Kidney (tissue), 14 donors: ENCODE results near the gene ZNF579. TPM values are rescaled to one million over a fixed set of nuclear protein-coding genes. Genes with fewer than 3 reads are reported as not detected.

ENCODE experiments used
- DNase-seq, 5 donors: peaks; one replicate each; pipeline ENCODE4 v3.0.0-alpha.2; 2013 to 2020
- FAIRE-seq: peaks from 2 replicates; lab custom pipeline; 2012; peaks lifted over from hg19 to GRCh38; lab: Jason Lieb, UNC
- H3K27ac ChIP-seq, 2 donors: one replicate each; pipeline ENCODE4 v1.7.0; 2013; ENCODE audit warnings: low read depth in 2 of 2, low read length in 2 of 2, inconsistent platforms in 1 of 2
- H3K27me3 ChIP-seq: one replicate; pipeline ENCODE4 v1.7.1; 2013; ENCODE audit warnings: low read length, inconsistent platforms; ENCODE audit not compliant: control insufficient read depth, insufficient read depth
- H3K36me3 ChIP-seq, 3 donors: one replicate each; pipeline versions ENCODE4 v1.7.0 to v1.7.1; 2013; ENCODE audit warnings: low read length in 3 of 3, control low read depth in 1 of 3, inconsistent platforms in 1 of 3; ENCODE audit not compliant: insufficient read depth in 3 of 3, control insufficient read depth in 2 of 3
- H3K4me1 ChIP-seq, 3 donors: one replicate each; pipeline versions ENCODE4 v1.7.0 to v1.7.1; 2013; ENCODE audit warnings: low read length in 3 of 3, inconsistent platforms in 1 of 3, low read depth in 1 of 3; ENCODE audit not compliant: control insufficient read depth in 2 of 3, insufficient read depth in 2 of 3
- H3K4me3 ChIP-seq, 3 donors: one replicate each; pipeline versions ENCODE4 v1.7.0 to v1.8.1; 2013; ENCODE audit warnings: low read length in 3 of 3, control low read depth in 1 of 3, inconsistent platforms in 1 of 3
- H3K9ac ChIP-seq, 3 donors: one replicate each; pipeline versions ENCODE4 v1.7.0 to v1.7.1; 2013; ENCODE audit warnings: low read length in 3 of 3, control low read depth in 1 of 3, inconsistent platforms in 1 of 3
- H3K9me3 ChIP-seq, 3 donors: one replicate each; pipeline versions ENCODE4 v1.7.0 to v1.7.1; 2013; ENCODE audit warnings: low read length in 3 of 3, control low read depth in 1 of 3, inconsistent platforms in 1 of 3; ENCODE audit not compliant: control insufficient read depth in 2 of 3, insufficient read depth in 1 of 3
- CTCF ChIP-seq: IDR thresholded peaks from 3 replicates; pipeline ENCODE4 v1.5.1; 2012; ENCODE audit warnings: mild to moderate bottlenecking, moderate library complexity, borderline replicate concordance; ENCODE audit not compliant: insufficient read depth; ENCODE audit errors: extremely low read depth
- intact Hi-C: fragments of 100-400 bp; cut with DNase I; formaldehyde crosslinking; loops from one replicate; pipeline ENCODE4 v1.11.1; 2022
- polyA plus RNA-seq: library from polyadenylated mRNA; stranded (reverse); fragments of 350-450 nt; fragmentation: Illumina TruSeq; extraction: RNeasy Lipid Tissue Mini Kit (QIAGEN cat#74804); gene quantifications from one replicate; pipeline ENCODE4 v1.2.3, GENCODE V29; 2014; ENCODE audit warnings: low read depth, low replicate concordance; ENCODE audit not compliant: insufficient read depth
- total RNA-seq: library from RNA; stranded (reverse); fragmentation: NEBNext Ultra II Directional; extraction: Animal tissue kit (Norgen Biotek cat#: 25700); gene quantifications from one replicate; pipeline ENCODE4 v1.2.1, GENCODE V29; 2021
- donor health status: control.
- donor health status: control.
- donor health status: control.
- donor health status: control.
- donor health status: control.
- donor health status: DM: yes; HTN: yes; CAD: no.
- donor health status: Normal renal cell carcinoma (clear cell type).

Gene ZNF579
- total and polyA plus RNA-seq, 2 donors from 2014 or later: 10.9 to 16.6 TPM

GRCh38 chr19:55611983-55612645 is 31.5 kb upstream of the ZNF579 start:
- no peaks in the 10 kb centered on the region for H3K4me1 ChIP-seq
- FAIRE-seq: no peak
- peaks cover 0 to under 1% (median 0%) of the 10 kb centered on the region in 3 donors for H3K36me3 ChIP-seq
- H3K4me3 ChIP-seq: no peak overlapping the region
- intact Hi-C loops: loop anchor here (10.0 kb wide), 1 partner anchor 347 kb away; no protein-coding TSS in a partner anchor
- no peak for DNase-seq
- no peaks in the 10 kb centered on the region for H3K27me3 ChIP-seq
- no peaks in the 10 kb centered on the region for H3K9me3 ChIP-seq
- H3K27ac ChIP-seq: no peak overlapping the region
- TF ChIP-seq CTCF: no peak
- H3K9ac ChIP-seq: peak overlapping the region in 1 of 3 donors; percentile 17

- peaks cover 0 to 3% (median 0%) of the 10 kb centered on the region in 3 donors for H3K36me3 ChIP-seq
- H3K9me3 ChIP-seq: no peaks in the 10 kb centered on the region
- H3K4me3 ChIP-seq: no peak overlapping the region
- H3K9ac ChIP-seq: no peak overlapping the region
- intact Hi-C loops: loop anchor here (10.0 kb wide), 1 partner anchor 347 kb away; no protein-coding TSS in a partner anchor
- no peak for FAIRE-seq
- H3K4me1 ChIP-seq: peaks cover 0 to 7% (median 0%) of the 10 kb centered on the region in 3 donors
- H3K27me3 ChIP-seq: no peaks in the 10 kb centered on the region
- no peak for DNase-seq
- H3K27ac ChIP-seq: no peak overlapping the region
- no peak for TF ChIP-seq CTCF
These were observed 30.8 kb upstream of the ZNF579 start for GRCh38 chr19:55611300-55611982.

GRCh38 chr19:55609326-55609725 is 28.7 kb upstream of the ZNF579 start:
- peaks cover 0 to 3% (median 0%) of the 10 kb centered on the region in 3 donors for H3K36me3 ChIP-seq
- no peak overlapping the region for H3K27ac ChIP-seq
- no peaks in the 10 kb centered on the region for H3K9me3 ChIP-seq
- intact Hi-C loops: no loop called here
- H3K4me3 ChIP-seq: no peak overlapping the region
- FAIRE-seq (no peak), DNase-seq (no peak)
- no peaks in the 10 kb centered on the region for H3K27me3 ChIP-seq
- H3K9ac ChIP-seq: no peak overlapping the region
- TF ChIP-seq CTCF: no peak
- peaks cover 0 to 12% (median 0%) of the 10 kb centered on the region in 3 donors for H3K4me1 ChIP-seq
